ENCODE data around the gene ABCB4.

GRCh38 chr7:87498893-87499292 is 23.4 kb upstream of the ABCB4 start:
- TF ChIP-seq EP300 (IDR thresholded peaks at IDR 0.05) (no peak), CTCF (IDR thresholded peaks at IDR 0.05) (no peak)
